Activated naive CD4-positive, alpha-beta T cell treated with anti-CD3 and anti-CD28 coated beads, Interleukin-2, amount 10 ng/mL, durations not matched to agents 7 days and 5 days (primary cell): ENCODE data around the gene HYAL4.
"Not testable (repeated sequence)": the region's sequence is repeated elsewhere in the genome, so short reads cannot be mapped to it uniquely, and the experiment has no call there.

Experiments
- CTCF ChIA-PET: fragments of 350-600 bp; sonication (Branson Sonifier 250); formaldehyde crosslinking; loops from one replicate; lab custom pipeline; 2021; ENCODE audit warnings: antibody characterized with exemption; lab: Charles Lee
- DNase-seq: peaks from one replicate; pipeline ENCODE4 v3.0.0-alpha.2; 2020
- H3K27ac Mint-ChIP-seq: one replicate; pipeline ENCODE4 v1.8.0; 2021; ENCODE audit warnings: mild to moderate bottlenecking, moderate library complexity, mixed read lengths
- H3K27me3 Mint-ChIP-seq: one replicate; pipeline ENCODE4 v1.8.0; 2021; ENCODE audit warnings: mild to moderate bottlenecking, mixed read lengths
- H3K36me3 Mint-ChIP-seq: one replicate; pipeline ENCODE4 v1.8.0; 2021; ENCODE audit warnings: mixed read lengths
- H3K4me1 Mint-ChIP-seq: one replicate; pipeline ENCODE4 v1.8.0; 2021; ENCODE audit warnings: mixed read lengths
- H3K4me3 Mint-ChIP-seq: one replicate; pipeline ENCODE4 v1.8.0; 2021; ENCODE audit warnings: mild to moderate bottlenecking, moderate library complexity, mixed read lengths
- H3K9me3 Mint-ChIP-seq: one replicate; pipeline ENCODE4 v1.8.0; 2021; ENCODE audit warnings: mixed read lengths

Gene HYAL4

DNA sequence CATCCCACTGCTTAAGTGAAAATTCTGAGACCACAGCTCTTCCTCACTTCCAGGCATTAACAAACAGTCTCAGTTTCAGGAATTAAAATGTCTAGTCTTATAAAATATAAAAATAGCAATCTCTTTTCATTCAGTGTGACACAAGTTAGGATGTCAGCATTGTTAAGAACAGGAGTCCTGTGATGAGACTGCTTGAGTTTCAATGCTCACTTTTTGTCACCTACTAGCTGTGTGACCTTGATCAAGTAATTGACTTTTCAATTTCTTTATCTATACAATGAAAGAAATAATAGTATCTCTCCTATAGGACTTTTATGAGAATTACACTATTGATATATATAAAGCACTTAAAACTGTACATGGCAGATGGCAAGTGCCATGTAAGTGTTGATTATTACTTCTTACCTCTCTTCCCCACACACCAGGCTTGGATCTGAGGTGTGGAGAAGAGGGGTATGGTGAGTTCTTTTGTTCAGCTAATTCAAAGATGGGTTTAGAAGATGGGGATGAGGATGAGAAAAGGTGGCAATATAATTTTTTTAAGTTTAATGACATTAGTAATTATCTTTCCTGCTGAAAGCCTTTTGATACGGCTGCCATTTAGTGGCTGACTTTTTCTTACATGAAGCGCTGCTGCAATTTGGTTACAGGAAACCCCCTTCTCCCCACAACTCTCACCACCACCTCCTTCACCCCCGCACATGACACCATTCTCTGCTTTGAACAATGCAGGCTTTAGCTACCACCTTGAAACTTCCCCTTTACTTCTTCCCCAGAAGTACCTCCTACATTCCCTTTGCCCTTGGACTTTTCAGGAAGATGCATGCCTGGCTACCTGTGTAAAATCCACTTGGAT, 20.8 kb upstream of the HYAL4 start:
- H3K4me1 Mint-ChIP-seq = peaks cover 9% of the 10 kb centered on the region
- CTCF ChIA-PET = interaction anchor here (0.6 to 2.0 kb wide), 3 partner anchors 25 to 302 kb away, joined by 3 to 5 read pairs (median 4); no protein-coding TSS in a partner anchor
- no peaks in the 10 kb centered on the region for H3K9me3 Mint-ChIP-seq
- no peak overlapping the region for H3K4me3 Mint-ChIP-seq
- peak; percentile 25 for DNase-seq
- no peaks in the 10 kb centered on the region for H3K36me3 Mint-ChIP-seq
- H3K27me3 Mint-ChIP-seq = no peaks in the 10 kb centered on the region
- no peak overlapping the region for H3K27ac Mint-ChIP-seq

DNA sequence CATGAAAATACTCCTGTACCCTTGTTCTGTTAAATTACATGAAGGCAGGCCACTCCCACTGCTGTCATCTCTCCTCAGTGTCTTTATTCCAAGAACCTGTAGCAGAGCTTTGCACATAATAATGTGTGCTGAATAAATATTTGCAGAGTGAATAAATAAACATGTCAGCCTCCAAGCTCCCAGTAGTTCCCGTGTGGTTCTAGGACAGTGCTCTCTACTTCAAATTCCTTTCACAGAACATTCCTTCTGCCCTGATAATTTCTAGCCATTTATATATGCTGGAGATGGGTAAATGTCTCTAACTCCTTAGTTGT, 20.3 kb upstream of the HYAL4 start:
- H3K9me3 Mint-ChIP-seq = no peaks in the 10 kb centered on the region
- no peak overlapping the region for H3K4me3 Mint-ChIP-seq
- H3K27me3 Mint-ChIP-seq = no peaks in the 10 kb centered on the region
- H3K36me3 Mint-ChIP-seq = no peaks in the 10 kb centered on the region
- no peak overlapping the region for H3K27ac Mint-ChIP-seq
- H3K4me1 Mint-ChIP-seq = peaks cover 9% of the 10 kb centered on the region
- CTCF ChIA-PET = interaction anchor here (0.6 to 2.0 kb wide), 3 partner anchors 26 to 302 kb away, joined by 3 to 5 read pairs (median 4); no protein-coding TSS in a partner anchor
- DNase-seq = no peak

DNA sequence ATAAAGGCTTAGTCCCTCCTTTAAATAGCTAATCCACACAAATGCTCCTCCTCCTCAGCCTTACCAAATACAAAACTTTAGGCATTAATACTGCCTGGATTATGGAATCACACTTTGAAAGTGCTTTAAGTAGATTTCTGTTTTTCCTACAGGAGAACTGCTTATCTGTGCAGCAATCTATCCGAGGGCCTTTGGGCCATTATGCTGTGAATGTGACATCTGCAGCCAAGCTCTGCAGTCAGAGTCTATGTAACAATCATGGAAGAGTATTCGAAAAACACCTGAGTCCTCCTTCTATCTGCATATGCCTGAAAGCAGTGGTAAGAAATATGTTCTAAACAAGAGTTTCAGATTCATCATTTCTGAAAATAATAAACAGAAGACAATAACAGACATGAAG, 16.2 kb upstream of the HYAL4 start:
- H3K9me3 Mint-ChIP-seq = no peaks in the 10 kb centered on the region
- H3K4me1 Mint-ChIP-seq = peaks cover 9% of the 10 kb centered on the region
- H3K27me3 Mint-ChIP-seq = peaks cover 1% of the 10 kb centered on the region
- CTCF ChIA-PET = no interaction called here
- DNase-seq = no peak
- no peak overlapping the region for H3K4me3 Mint-ChIP-seq
- no peak overlapping the region for H3K27ac Mint-ChIP-seq
- no peaks in the 10 kb centered on the region for H3K36me3 Mint-ChIP-seq

DNA sequence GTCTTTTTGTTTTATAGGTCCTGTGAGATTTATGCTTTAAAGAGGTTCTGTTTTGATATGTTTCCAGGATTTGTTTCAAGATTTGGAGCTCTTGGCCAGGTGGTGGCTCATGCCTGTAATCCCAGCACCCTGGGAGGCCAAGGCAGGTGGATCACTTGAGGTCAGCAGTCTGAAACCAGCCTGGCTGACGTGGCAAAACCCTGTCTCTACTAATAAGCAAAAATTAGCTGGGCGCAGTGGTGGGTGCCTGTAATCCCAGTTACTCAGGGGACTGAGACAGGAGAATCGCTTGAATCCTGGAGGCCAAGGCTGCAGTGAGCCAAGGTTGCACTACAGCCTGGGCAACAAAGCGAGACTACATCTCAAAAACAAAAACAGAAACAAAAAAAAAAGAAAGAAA, 8.3 kb upstream of the HYAL4 start:
- Mint-ChIP-seq H3K9me3 (no peaks in the 10 kb centered on the region), H3K4me3 (no peak overlapping the region), H3K27ac (no peak overlapping the region), H3K4me1 (no peaks in the 10 kb centered on the region), H3K27me3 (peaks cover 4% of the 10 kb centered on the region), H3K36me3 (no peaks in the 10 kb centered on the region)
- CTCF ChIA-PET = no interaction called here
- DNase-seq = no peak

DNA sequence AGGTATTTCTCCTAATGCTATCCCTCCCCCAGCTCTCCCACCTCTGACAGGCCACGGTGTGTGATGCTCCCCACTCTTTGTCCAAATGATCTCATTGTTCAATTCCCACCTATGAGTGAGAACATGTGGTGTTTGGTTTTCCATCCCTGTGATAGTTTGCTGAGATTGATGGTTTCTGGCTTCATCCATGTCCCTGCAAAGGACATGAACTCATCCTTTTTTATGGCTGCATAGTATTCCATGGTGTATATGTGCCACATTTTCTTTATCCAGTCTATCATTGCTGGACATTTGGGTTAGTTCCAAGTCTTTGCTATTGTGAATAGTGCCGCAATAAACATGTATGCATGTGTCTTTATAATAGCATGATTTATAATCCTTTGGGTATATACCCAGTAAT, 5.9 kb upstream of the HYAL4 start:
- CTCF ChIA-PET, H3K27ac Mint-ChIP-seq: not testable (repeated sequence)

DNA sequence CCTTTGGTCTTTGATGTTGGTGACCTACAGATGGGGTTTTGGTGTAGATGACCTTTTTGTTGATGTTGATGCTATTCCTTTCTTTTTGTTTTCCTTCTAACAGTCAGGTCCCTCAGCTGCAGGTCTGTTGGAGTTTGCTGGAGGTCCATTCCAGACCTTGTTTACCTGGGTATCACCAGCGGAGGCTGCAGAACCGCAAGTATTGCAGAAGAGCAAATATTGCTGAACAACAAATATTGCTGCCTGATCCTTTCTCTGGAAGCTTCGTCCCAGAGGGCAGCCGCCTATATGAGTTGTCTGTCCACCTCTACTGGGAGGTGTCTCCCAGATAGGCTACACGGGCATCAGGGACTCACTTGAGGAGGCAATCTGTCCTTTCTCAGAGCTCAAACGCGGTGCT, 827 bp upstream of the HYAL4 start:
- not testable (repeated sequence) for H3K27me3 Mint-ChIP-seq, H3K36me3 Mint-ChIP-seq, H3K9me3 Mint-ChIP-seq, H3K27ac Mint-ChIP-seq, H3K4me3 Mint-ChIP-seq, DNase-seq, H3K4me1 Mint-ChIP-seq
- CTCF ChIA-PET = interaction anchor here (1.9 kb wide), 1 partner anchor 46 kb away, joined by 7 read pairs; no protein-coding TSS in a partner anchor

More for the DNA sequence above, 5.9 kb upstream of the HYAL4 start:
- H3K27me3 Mint-ChIP-seq, H3K36me3 Mint-ChIP-seq, H3K4me1 Mint-ChIP-seq, H3K4me3 Mint-ChIP-seq, H3K9me3 Mint-ChIP-seq, DNase-seq: not testable (repeated sequence)

DNA sequence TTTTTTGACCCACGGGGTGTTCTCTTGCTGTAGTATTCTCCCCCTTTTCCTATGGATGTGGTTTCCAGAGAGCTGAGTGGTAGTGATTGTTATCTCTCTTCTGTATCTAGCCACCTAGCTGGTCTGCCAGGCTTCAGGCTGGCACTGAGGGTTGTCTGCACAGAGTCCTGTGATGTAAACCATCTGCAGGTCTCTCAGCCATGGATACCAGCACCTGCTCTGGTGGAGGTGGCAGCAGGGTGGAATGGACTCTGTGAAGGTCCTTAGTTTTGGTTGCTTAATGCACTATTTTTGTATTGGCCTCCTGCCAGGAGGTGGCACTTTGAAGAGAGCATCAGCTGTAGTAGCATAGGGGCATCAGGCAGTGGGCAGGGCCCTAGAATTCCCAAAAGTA, 851 bp downstream of the HYAL4 start:
- DNase-seq = no peak
- CTCF ChIA-PET = no interaction called here
- H3K27me3 Mint-ChIP-seq = peaks cover 6% of the 10 kb centered on the region
- no peaks in the 10 kb centered on the region for H3K36me3 Mint-ChIP-seq
- H3K4me1 Mint-ChIP-seq = no peaks in the 10 kb centered on the region
- H3K27ac Mint-ChIP-seq = no peak overlapping the region
- H3K4me3 Mint-ChIP-seq = no peak overlapping the region
- no peaks in the 10 kb centered on the region for H3K9me3 Mint-ChIP-seq

DNA sequence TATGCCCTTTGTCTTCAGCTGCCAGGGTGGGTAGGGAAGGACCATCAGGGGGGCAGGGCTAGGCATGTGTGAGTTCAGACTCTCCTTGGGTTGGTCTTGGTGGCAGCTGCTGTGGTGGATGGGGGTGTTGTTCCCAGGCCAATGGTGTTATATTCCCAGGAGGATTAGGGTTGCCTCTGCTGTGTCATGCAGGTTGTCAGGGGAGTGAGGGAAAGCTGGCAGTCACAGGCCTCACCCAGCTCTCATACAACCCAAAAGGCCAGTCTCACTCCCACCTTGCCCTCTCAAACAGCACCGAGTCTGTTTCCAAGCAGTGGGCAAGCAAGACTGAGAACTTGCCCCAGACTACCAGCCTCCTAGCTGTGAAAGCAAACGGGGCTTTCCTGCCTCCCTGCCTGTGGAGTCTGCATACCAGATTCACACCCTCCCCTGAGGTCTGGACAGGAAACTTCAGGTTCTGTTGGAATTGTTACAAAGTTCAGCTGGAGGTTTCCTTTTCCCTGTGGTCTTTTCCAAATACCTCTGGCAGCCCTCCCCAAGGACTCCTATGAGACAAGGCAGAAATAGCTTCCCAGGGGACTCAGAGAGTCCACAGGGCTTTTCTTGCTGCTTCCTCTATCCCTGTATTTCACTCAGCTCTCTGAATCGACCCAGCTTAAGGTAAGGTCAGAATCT, 1.4 kb downstream of the HYAL4 start:
- Mint-ChIP-seq H3K27me3 (peaks cover 6% of the 10 kb centered on the region), H3K9me3 (no peaks in the 10 kb centered on the region), H3K4me1 (no peaks in the 10 kb centered on the region), H3K4me3 (no peak overlapping the region), H3K36me3 (no peaks in the 10 kb centered on the region), H3K27ac (no peak overlapping the region)
- DNase-seq = no peak
- CTCF ChIA-PET = interaction anchor here (0.8 kb wide), 1 partner anchor 19 kb away, joined by 3 read pairs; no protein-coding TSS in a partner anchor

DNA sequence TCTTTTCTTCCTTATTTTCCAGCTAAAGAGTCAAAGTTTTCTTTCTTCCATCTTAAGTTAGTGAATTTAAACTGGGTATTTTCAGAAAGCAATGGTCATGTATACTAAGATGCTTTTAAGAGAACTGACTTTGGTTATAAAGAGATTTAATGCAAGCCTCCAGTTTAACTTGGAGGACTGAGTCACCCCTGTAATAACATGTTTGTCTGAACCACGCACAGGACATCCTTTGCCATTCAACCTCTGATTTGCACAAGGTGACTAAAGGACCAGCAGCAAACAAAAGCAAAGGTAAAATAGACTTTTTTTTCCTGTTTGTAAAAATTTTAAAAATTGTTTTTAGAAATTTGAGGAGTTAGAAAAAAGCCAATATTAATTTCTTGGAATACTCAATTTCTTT, 2.9 kb downstream of the HYAL4 start:
- Mint-ChIP-seq H3K4me3 (no peak overlapping the region), H3K27ac (no peak overlapping the region), H3K4me1 (no peaks in the 10 kb centered on the region), H3K9me3 (no peaks in the 10 kb centered on the region), H3K36me3 (no peaks in the 10 kb centered on the region), H3K27me3 (peaks cover 6% of the 10 kb centered on the region)
- CTCF ChIA-PET = no interaction called here
- DNase-seq = no peak

DNA sequence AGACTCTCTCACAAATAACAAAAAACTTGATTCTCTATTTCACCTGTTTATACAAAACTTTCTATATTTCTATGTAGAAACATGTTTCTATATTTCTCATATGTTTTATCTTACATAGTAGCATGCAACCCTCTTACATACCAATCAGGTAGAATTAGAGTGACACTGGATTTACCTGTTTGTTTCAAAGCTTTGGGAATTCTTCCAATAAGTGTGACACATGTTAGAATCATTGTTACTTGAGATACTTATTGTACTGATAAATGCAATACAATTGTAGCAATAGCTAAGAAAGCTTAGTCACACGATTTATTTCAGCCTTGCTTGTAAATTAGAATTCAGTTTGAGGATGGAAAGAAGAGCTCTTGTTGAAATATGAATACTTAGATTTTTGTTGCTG, 4.9 kb downstream of the HYAL4 start:
- DNase-seq = no peak

DNA sequence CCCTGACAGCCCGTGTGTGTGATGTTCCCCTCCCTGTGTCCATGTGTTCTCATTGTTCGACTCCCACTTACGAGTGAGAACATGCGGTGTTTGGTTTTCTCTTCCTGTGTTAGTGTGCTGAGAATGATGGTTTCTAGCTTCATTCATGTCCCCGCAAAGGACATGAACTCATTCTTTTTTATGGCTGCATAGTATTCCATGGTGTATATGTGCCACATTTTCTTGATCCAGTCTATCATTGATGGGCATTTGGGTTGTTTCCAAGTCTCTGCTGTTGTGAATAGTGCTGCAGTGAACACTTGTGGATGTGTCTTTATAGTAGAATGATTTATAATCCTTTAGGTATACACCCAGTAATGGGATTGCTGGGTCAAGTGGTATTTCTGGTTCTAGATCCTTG, 6.4 kb downstream of the HYAL4 start:
- H3K27ac Mint-ChIP-seq, CTCF ChIA-PET: not testable (repeated sequence)

More for the DNA sequence above, 4.9 kb downstream of the HYAL4 start:
- Mint-ChIP-seq H3K9me3 (peaks cover 2% of the 10 kb centered on the region), H3K4me1 (no peaks in the 10 kb centered on the region), H3K27ac (no peak overlapping the region), H3K27me3 (peaks cover 3% of the 10 kb centered on the region), H3K36me3 (peaks cover 1% of the 10 kb centered on the region), H3K4me3 (no peak overlapping the region)
- CTCF ChIA-PET = interaction anchor here (1.0 kb wide), 1 partner anchor 16 kb away, joined by 3 read pairs; no protein-coding TSS in a partner anchor

DNA sequence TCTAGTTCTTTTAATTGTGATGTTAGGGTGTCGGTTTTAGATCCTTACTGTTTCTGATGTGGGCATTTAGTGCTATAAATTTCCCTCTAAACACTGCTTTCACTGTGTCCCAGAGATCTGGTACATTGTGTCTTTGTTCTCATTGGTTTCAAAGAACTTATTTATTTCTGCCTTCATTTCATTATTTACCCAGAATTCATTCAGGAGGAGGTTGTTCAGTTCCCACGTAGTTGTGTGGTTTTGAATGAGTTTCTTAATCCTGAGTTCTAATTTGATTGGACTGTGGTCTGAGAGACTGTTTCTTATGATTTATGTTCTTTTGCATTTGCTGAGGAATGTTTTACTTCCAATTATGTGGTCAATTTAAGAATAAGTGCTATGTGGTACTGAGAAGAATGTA, 9.3 kb downstream of the HYAL4 start:
- H3K36me3 Mint-ChIP-seq, H3K9me3 Mint-ChIP-seq, CTCF ChIA-PET, H3K27ac Mint-ChIP-seq, H3K4me3 Mint-ChIP-seq, DNase-seq, H3K4me1 Mint-ChIP-seq: not testable (repeated sequence)
- peaks cover 13% of the 10 kb centered on the region for H3K27me3 Mint-ChIP-seq

More for the DNA sequence above, 6.4 kb downstream of the HYAL4 start:
- H3K4me3 Mint-ChIP-seq, DNase-seq, H3K36me3 Mint-ChIP-seq, H3K27me3 Mint-ChIP-seq, H3K9me3 Mint-ChIP-seq, H3K4me1 Mint-ChIP-seq: not testable (repeated sequence)

DNA sequence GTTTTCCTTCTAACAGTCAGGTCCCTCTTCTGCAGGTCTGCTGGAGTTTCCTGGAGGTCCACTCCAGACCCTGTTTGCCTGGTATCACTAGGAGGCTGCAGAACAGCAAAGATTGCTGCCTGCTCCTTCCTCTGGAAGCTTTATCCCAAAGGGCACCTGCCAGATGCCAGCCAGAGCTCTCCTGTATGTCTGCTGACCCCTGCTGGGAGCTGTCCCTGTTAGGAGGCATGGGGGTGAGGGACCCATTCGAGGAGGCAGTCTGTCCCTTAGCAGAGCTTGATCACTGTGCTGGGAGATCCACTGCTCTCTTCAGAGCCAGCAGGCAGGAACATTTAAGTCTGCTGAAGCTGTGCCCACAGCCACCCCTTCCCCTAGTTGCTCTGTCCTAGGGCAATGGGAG, 11.5 kb downstream of the HYAL4 start:
- not testable (repeated sequence) for H3K36me3 Mint-ChIP-seq, H3K4me1 Mint-ChIP-seq, H3K27ac Mint-ChIP-seq, H3K9me3 Mint-ChIP-seq, DNase-seq, H3K27me3 Mint-ChIP-seq, H3K4me3 Mint-ChIP-seq
- CTCF ChIA-PET = interaction anchor here (2.2 kb wide), 1 partner anchor 9 kb away, joined by 6 read pairs; no protein-coding TSS in a partner anchor

DNA sequence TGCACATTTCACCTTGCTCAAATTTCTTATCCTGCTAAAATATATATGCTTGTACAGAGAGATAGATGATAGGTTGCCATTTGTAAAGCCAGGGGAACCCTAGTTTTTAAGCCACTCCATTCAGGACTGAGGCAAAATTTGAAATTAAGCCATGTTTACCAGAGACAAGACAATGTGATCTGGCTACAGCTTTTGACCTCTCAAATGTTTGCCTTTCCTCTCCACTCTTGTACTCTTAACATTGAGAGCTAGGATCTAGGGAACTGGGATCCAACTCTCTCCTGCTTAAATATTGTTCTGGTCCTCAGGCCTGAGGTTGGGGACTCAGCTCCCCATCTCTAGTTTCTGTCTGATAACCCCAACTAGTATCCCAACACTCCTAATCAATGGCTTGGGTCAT, 15.9 kb downstream of the HYAL4 start:
- Mint-ChIP-seq H3K4me3 (no peak overlapping the region), H3K36me3 (no peaks in the 10 kb centered on the region), H3K27ac (no peak overlapping the region), H3K27me3 (peaks cover 10% of the 10 kb centered on the region), H3K9me3 (no peaks in the 10 kb centered on the region), H3K4me1 (no peaks in the 10 kb centered on the region)
- DNase-seq = no peak
- CTCF ChIA-PET = interaction anchor here (1.2 kb wide), 1 partner anchor 63 kb away, joined by 3 read pairs; no protein-coding TSS in a partner anchor

DNA sequence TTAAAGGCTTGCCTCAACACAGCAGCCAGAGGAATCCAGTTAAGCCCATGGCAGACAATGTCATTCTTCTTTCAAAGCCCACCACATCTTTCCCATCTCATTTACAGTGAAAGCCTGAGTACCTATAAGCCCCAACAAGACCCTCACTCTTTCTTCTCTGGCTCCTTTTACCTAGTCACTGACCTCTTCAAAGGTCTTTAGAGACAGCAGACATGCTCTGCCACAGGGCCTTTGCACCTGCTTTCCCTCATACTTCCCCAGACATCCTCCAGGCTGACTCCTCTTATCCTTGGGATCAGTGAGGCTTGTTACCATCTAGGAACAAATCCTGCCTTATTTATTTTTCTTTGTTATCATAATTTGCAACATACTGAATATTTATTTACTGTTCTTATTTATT, 17.8 kb downstream of the HYAL4 start:
- no peak overlapping the region for H3K4me3 Mint-ChIP-seq
- CTCF ChIA-PET = no interaction called here
- no peaks in the 10 kb centered on the region for H3K9me3 Mint-ChIP-seq
- no peaks in the 10 kb centered on the region for H3K36me3 Mint-ChIP-seq
- no peak overlapping the region for H3K27ac Mint-ChIP-seq
- DNase-seq = no peak
- no peaks in the 10 kb centered on the region for H3K27me3 Mint-ChIP-seq
- H3K4me1 Mint-ChIP-seq = no peaks in the 10 kb centered on the region
